K562 (cell line): Measurements from ENCODE around the gene APEX2. TPM values are rescaled to one million over a fixed set of nuclear protein-coding genes. Genes with fewer than 3 reads are reported as not detected.

Experiments used
- BDP1 ChIP-seq: IDR thresholded peaks from 3 replicates; pipeline ENCODE4 v1.6.1; 2011; ENCODE audit not compliant: insufficient read length, insufficient read depth
- CREBBP ChIP-seq: IDR thresholded peaks from one replicate; pipeline ENCODE4 v1.6.1; 2012; ENCODE audit warnings: low read depth, mild to moderate bottlenecking, control low read depth, inconsistent platforms, low read length
- FUS ChIP-seq: fragments of 200-400 bp; formaldehyde crosslinking; optimal IDR thresholded peaks from 2 replicates; pipeline ENCODE3; 2017; ENCODE audit warnings: low read depth, low read length
- HLTF ChIP-seq: fragments of 450-650 bp; IDR thresholded peaks from 2 replicates; pipeline ENCODE4 v1.6.1; 2016
- KHSRP ChIP-seq: fragments of 450-650 bp; IDR thresholded peaks from 2 replicates; pipeline ENCODE4 v1.6.1; 2017
- NR2C1 ChIP-seq, 2 experiments: fragments of 450-650 bp; IDR thresholded peaks; 2 replicates each; pipeline ENCODE4 v1.6.1; 2017; ENCODE audit warnings: mild to moderate bottlenecking in 2 of 2, antibody characterized with exemption in 1 of 2, inconsistent platforms in 1 of 2, missing compliant biosample characterization in 1 of 2, missing genetic modification characterization in 1 of 2
- PTTG1 ChIP-seq: fragments of 450-650 bp; IDR thresholded peaks from 2 replicates; pipeline ENCODE4 v1.6.1; 2016; ENCODE audit warnings: low read depth, mild to moderate bottlenecking, missing genetic modification characterization, missing compliant biosample characterization
- RBBP5 ChIP-seq: fragments of 200-600 bp; sonication (generic); IDR thresholded peaks from 2 replicates; pipeline ENCODE4 v1.6.1; 2012; ENCODE audit warnings: borderline replicate concordance, mild to moderate bottlenecking, low read length, control low read depth, inconsistent platforms; ENCODE audit not compliant: insufficient read depth, poor library complexity, severe bottlenecking
- SAP30 ChIP-seq: fragments of 200-600 bp; sonication (generic); IDR thresholded peaks from 2 replicates; pipeline ENCODE4 v1.6.1; 2012; ENCODE audit warnings: borderline replicate concordance, low read depth, mild to moderate bottlenecking, moderate library complexity, low read length, control low read depth, inconsistent platforms; ENCODE audit not compliant: insufficient read depth, poor library complexity, severe bottlenecking
- polyA plus RNA-seq, 8 experiments: library from polyadenylated mRNA; depleted of rRNA in 4 of 8; stranded (reverse) in 5 of 8; unstranded in 3 of 8; fragments of >200 nt; fragmentation: Nextera tagmentation in 2 of 8; fragmentation: Illumina TruSeq in 1 of 8; extraction: Ambion mirVana in 2 of 8; extraction: Trizol in 1 of 8; gene quantifications; 2 replicates each; pipeline versions ENCODE4 v1.2.1 to v1.2.3, GENCODE V29; 2011 to 2014; ENCODE audit warnings: inconsistent platforms in 1 of 8, missing spikeins in 1 of 8
- total RNA-seq, 7 experiments: library from RNA; depleted of rRNA in 6 of 7; stranded (reverse); fragments of >200 nt in 6 of 7; fragmentation: Illumina TruSeq in 2 of 7; extraction: Trizol in 2 of 7; gene quantifications; 2 replicates each; pipeline versions ENCODE4 v1.2.1 to v1.2.3, GENCODE V29; 2011 to 2021; ENCODE audit warnings: low replicate concordance in 1 of 7
- TF ChIP-seq, protein P1 (sequence below): sonication (generic); formaldehyde crosslinking; IDR thresholded peaks from 2 replicates; pipeline ENCODE4 v1.8.1; 2023; ENCODE audit warnings: missing genetic modification reagents, mild to moderate bottlenecking, borderline replicate concordance
- TF ChIP-seq, protein P2 (sequence below): sonication (generic); formaldehyde crosslinking; IDR thresholded peaks from 2 replicates; pipeline ENCODE4 v1.8.0; 2023; ENCODE audit warnings: missing genetic modification reagents, mild to moderate bottlenecking, borderline replicate concordance
- TF ChIP-seq, protein P3 (sequence below): sonication (generic); formaldehyde crosslinking; IDR thresholded peaks from 2 replicates; pipeline ENCODE4 v1.8.1; 2022; ENCODE audit warnings: missing genetic modification reagents
- TF ChIP-seq, protein P4 (sequence below): fragments of 150-350 bp; conservative IDR thresholded peaks from 2 replicates; pipeline ENCODE4 v1.6.1; 2014; ENCODE audit warnings: low read length

Gene APEX2
- total and polyA plus RNA-seq, 9 of the 15 experiments (the other 6 are each of a cell fraction or from before 2014, with no cell fraction given): 9.4 to 34.2 (median 25.9) TPM

DNA sequence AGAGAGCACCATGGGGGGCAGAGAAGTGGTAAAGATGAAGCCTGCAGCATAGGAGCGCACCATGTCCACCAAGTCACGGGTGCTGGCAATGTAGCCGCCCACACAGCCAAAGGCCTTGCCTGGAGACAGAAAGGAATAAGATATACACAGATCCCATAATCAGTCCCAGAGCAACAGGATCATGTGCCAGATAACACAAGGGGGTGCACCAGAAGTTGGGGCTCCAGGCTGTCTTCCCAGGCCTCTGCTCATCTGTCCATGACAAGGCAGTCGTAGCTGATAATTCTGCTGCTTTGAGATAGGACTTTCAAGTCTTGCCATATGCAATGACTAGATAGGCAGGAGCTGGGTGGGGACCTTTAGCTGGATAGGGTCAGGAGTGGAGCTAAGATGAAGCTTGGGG is 14.7 kb downstream of the APEX2 start (continued):
- TF ChIP-seq, protein P1, sequence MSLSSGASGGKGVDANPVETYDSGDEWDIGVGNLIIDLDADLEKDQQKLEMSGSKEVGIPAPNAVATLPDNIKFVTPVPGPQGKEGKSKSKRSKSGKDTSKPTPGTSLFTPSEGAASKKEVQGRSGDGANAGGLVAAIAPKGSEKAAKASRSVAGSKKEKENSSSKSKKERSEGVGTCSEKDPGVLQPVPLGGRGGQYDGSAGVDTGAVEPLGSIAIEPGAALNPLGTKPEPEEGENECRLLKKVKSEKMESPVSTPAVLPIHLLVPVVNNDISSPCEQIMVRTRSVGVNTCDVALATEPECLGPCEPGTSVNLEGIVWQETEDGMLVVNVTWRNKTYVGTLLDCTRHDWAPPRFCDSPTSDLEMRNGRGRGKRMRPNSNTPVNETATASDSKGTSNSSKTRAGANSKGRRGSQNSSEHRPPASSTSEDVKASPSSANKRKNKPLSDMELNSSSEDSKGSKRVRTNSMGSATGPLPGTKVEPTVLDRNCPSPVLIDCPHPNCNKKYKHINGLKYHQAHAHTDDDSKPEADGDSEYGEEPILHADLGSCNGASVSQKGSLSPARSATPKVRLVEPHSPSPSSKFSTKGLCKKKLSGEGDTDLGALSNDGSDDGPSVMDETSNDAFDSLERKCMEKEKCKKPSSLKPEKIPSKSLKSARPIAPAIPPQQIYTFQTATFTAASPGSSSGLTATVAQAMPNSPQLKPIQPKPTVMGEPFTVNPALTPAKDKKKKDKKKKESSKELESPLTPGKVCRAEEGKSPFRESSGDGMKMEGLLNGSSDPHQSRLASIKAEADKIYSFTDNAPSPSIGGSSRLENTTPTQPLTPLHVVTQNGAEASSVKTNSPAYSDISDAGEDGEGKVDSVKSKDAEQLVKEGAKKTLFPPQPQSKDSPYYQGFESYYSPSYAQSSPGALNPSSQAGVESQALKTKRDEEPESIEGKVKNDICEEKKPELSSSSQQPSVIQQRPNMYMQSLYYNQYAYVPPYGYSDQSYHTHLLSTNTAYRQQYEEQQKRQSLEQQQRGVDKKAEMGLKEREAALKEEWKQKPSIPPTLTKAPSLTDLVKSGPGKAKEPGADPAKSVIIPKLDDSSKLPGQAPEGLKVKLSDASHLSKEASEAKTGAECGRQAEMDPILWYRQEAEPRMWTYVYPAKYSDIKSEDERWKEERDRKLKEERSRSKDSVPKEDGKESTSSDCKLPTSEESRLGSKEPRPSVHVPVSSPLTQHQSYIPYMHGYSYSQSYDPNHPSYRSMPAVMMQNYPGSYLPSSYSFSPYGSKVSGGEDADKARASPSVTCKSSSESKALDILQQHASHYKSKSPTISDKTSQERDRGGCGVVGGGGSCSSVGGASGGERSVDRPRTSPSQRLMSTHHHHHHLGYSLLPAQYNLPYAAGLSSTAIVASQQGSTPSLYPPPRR (CRISPR knock-in tag): no peak
- TF ChIP-seq PTTG1 (tag): no peak
- no peak for TF ChIP-seq CREBBP
- TF ChIP-seq RBBP5: no peak
- TF ChIP-seq NR2C1 (IDR thresholded peaks at IDR 0.05): no peak
- TF ChIP-seq NR2C1 (tag; IDR thresholded peaks at IDR 0.05): 0 out of 2 replicates have a peak, but pooled peaks have one; percentile 40
- TF ChIP-seq FUS: no peak
- TF ChIP-seq, protein P2, sequence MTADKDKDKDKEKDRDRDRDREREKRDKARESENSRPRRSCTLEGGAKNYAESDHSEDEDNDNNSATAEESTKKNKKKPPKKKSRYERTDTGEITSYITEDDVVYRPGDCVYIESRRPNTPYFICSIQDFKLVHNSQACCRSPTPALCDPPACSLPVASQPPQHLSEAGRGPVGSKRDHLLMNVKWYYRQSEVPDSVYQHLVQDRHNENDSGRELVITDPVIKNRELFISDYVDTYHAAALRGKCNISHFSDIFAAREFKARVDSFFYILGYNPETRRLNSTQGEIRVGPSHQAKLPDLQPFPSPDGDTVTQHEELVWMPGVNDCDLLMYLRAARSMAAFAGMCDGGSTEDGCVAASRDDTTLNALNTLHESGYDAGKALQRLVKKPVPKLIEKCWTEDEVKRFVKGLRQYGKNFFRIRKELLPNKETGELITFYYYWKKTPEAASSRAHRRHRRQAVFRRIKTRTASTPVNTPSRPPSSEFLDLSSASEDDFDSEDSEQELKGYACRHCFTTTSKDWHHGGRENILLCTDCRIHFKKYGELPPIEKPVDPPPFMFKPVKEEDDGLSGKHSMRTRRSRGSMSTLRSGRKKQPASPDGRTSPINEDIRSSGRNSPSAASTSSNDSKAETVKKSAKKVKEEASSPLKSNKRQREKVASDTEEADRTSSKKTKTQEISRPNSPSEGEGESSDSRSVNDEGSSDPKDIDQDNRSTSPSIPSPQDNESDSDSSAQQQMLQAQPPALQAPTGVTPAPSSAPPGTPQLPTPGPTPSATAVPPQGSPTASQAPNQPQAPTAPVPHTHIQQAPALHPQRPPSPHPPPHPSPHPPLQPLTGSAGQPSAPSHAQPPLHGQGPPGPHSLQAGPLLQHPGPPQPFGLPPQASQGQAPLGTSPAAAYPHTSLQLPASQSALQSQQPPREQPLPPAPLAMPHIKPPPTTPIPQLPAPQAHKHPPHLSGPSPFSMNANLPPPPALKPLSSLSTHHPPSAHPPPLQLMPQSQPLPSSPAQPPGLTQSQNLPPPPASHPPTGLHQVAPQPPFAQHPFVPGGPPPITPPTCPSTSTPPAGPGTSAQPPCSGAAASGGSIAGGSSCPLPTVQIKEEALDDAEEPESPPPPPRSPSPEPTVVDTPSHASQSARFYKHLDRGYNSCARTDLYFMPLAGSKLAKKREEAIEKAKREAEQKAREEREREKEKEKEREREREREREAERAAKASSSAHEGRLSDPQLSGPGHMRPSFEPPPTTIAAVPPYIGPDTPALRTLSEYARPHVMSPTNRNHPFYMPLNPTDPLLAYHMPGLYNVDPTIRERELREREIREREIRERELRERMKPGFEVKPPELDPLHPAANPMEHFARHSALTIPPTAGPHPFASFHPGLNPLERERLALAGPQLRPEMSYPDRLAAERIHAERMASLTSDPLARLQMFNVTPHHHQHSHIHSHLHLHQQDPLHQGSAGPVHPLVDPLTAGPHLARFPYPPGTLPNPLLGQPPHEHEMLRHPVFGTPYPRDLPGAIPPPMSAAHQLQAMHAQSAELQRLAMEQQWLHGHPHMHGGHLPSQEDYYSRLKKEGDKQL (CRISPR knock-in tag): no peak
- TF ChIP-seq KHSRP: peak; percentile 70
- TF ChIP-seq, protein P3, sequence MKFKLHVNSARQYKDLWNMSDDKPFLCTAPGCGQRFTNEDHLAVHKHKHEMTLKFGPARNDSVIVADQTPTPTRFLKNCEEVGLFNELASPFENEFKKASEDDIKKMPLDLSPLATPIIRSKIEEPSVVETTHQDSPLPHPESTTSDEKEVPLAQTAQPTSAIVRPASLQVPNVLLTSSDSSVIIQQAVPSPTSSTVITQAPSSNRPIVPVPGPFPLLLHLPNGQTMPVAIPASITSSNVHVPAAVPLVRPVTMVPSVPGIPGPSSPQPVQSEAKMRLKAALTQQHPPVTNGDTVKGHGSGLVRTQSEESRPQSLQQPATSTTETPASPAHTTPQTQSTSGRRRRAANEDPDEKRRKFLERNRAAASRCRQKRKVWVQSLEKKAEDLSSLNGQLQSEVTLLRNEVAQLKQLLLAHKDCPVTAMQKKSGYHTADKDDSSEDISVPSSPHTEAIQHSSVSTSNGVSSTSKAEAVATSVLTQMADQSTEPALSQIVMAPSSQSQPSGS (CRISPR knock-in tag): no peak
- no peak for TF ChIP-seq SAP30
- TF ChIP-seq BDP1: no peak
- TF ChIP-seq, protein P4, sequence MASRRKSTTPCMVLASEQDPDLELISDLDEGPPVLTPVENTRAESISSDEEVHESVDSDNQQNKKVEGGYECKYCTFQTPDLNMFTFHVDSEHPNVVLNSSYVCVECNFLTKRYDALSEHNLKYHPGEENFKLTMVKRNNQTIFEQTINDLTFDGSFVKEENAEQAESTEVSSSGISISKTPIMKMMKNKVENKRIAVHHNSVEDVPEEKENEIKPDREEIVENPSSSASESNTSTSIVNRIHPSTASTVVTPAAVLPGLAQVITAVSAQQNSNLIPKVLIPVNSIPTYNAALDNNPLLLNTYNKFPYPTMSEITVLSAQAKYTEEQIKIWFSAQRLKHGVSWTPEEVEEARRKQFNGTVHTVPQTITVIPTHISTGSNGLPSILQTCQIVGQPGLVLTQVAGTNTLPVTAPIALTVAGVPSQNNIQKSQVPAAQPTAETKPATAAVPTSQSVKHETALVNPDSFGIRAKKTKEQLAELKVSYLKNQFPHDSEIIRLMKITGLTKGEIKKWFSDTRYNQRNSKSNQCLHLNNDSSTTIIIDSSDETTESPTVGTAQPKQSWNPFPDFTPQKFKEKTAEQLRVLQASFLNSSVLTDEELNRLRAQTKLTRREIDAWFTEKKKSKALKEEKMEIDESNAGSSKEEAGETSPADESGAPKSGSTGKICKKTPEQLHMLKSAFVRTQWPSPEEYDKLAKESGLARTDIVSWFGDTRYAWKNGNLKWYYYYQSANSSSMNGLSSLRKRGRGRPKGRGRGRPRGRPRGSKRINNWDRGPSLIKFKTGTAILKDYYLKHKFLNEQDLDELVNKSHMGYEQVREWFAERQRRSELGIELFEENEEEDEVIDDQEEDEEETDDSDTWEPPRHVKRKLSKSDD: no peak
- no peak; the same call in 1 of the 2 replicates for TF ChIP-seq HLTF
